K562 (cell line): ENCODE data around the gene IL5.

ENCODE experiments used
- CTCF ChIP-seq, 3 experiments: IDR thresholded peaks in 2 of 3; conservative IDR thresholded peaks in 1 of 3; 2 replicates each; pipeline ENCODE4 v1.5.1; 2011 to 2012; ENCODE audit warnings: low read length in 3 of 3, mild to moderate bottlenecking in 3 of 3, control low read depth in 2 of 3, improper control_type of control experiment in 1 of 3, inconsistent platforms in 1 of 3, low read depth in 1 of 3, mixed read lengths in 1 of 3, moderate library complexity in 1 of 3; ENCODE audit not compliant: insufficient read depth in 2 of 3
- ETS2 ChIP-seq: IDR thresholded peaks from 2 replicates; pipeline ENCODE4 v1.6.1; 2016; ENCODE audit warnings: borderline replicate concordance, missing genetic modification characterization, mild to moderate bottlenecking, moderate library complexity, missing compliant biosample characterization; ENCODE audit not compliant: poor library complexity, severe bottlenecking
- NFXL1 ChIP-seq: fragments of 450-650 bp; formaldehyde crosslinking; IDR thresholded peaks from 2 replicates; pipeline ENCODE4 v1.4.0; 2021; ENCODE audit warnings: mild to moderate bottlenecking
- POLR2A ChIP-seq: fragments of 450-650 bp; conservative IDR thresholded peaks from 2 replicates; pipeline ENCODE4 v1.6.1; 2016
- ZBTB49 ChIP-seq: sonication (generic); formaldehyde crosslinking; IDR thresholded peaks from 2 replicates; pipeline ENCODE4 v1.8.0; 2022; ENCODE audit warnings: missing genetic modification reagents, mild to moderate bottlenecking, borderline replicate concordance
- ZNF407 ChIP-seq: fragments of 450-650 bp; IDR thresholded peaks from 2 replicates; pipeline ENCODE4 v1.6.1; 2016; ENCODE audit warnings: low read depth

- TF ChIP-seq ETS2 (tag) (no peak), NFXL1 (CRISPR knock-in tag) (no peak), ZBTB49 (no peak), ZNF407 (peak; percentile 88), CTCF (IDR thresholded peaks at IDR 0.05 in 2 of 3, conservative IDR thresholded peaks at IDR 0.05 in 1 of 3; ENCODE audit: insufficient read depth in 2 of 3, low read depth in 1 of 3, low read length in 3 of 3) (0 out of 6 replicates have a peak, but pooled peaks of 1 of the 3 experiments have one; percentile 3), POLR2A (peak; percentile 92)
These were observed 13.6 kb upstream of the IL5 start, which contains the start of gene RAD50 for GRCh38 chr5:132556763-132557477.
